SIG-M5 (cell line): ENCODE measurements around the gene KASH5.
"Not testable (repeated sequence)": the region's sequence is repeated elsewhere in the genome, so short reads cannot be mapped to it uniquely, and the experiment has no call there.

Experiments
- DNase-seq: peaks from one replicate; lab custom pipeline; 2025; lab: John Stamatoyannopoulos, UW

Gene KASH5

DNA sequence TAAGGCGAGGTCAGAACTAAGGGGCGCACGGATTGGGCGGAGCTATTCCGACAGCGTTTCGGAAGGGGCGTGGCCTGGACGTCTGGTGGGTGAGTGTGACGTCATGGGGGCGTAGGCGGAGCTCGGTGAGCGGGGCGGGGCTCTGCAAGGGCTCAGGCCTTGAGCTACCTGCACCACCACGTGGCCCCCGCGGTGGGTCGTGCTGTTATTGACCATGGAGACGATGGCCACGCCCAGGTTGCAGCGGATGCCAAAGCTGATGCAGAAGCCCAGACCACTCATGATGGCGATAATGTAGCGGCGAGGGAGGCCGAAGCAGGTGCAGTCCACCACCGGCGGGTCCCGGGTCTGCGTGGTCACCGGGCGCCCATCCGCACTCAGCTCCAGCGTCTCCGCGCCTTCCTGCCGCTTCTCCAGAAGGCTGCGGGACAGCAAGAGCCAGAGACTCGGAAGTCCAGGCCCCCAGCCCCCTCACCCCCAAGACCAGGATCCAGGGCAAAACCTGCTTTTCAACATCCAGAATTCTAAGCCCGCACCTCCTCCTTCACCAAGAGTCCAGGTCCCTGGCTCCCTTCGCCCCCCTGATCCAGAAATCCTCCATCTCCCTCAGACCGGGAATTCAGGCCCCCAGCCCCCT is 48.5 kb downstream of the KASH5 start:
- DNase-seq, result no peak

DNA sequence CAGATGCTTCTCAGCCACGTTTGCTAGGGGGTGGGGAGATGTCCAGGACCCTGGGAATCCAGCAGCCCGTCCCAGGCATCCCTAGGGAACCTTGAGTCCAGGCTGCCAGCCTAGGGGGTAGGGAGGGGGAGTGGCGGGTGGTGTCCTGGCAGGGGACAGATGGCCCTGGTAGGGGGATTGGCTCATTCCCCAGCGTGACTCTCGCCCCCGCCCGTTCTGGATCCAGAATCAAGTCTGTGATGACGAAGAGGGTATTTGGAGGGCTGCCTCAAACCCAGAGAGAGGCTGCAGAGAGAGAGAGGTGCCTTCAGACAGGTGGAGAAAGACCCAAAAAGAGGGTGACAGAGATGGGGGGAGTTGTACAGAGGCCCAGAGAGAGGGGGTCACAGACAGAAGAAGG is 49.2 kb downstream of the KASH5 start:
- DNase-seq, result no peak

DNA sequence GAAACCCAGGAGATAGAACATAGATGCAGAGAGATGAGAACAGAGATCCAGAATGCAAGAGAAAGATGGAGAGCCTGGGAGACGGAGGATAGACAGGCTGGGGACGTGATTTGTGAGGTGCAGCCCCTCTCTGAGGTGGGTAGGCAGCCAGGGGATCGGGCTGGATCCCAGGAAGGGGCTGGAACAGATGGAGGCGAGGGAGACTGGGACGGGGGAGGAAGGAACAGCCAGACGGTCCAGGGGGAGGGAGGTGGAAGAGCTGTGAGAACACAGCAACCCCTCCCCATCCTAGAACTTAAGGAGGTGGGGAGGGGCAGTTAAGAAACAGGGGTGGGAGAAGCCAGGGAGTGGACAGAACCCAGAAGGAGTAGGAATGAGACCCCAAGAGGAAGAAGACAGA is 50.2 kb downstream of the KASH5 start:
- no peak for DNase-seq

DNA sequence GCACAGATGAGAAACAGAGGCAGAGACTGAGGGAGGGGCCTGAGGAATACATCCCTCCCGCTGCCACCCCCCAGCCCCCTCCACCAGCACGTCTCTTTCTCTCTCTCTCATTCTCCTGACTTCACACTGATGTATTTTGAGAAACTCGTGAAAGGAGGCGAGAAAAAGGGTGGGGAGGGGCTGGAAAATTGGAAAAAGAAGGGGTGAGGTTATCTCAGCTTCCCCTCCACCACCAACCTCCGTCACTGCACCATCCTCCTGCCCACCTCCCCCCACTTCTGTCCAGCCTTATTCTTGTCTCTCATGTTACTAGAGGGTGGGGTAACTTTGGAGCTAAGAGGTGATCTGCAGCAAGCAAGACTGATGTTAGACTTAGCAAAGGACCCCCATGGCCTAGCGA is 51.8 kb downstream of the KASH5 start:
- DNase-seq, result no peak

DNA sequence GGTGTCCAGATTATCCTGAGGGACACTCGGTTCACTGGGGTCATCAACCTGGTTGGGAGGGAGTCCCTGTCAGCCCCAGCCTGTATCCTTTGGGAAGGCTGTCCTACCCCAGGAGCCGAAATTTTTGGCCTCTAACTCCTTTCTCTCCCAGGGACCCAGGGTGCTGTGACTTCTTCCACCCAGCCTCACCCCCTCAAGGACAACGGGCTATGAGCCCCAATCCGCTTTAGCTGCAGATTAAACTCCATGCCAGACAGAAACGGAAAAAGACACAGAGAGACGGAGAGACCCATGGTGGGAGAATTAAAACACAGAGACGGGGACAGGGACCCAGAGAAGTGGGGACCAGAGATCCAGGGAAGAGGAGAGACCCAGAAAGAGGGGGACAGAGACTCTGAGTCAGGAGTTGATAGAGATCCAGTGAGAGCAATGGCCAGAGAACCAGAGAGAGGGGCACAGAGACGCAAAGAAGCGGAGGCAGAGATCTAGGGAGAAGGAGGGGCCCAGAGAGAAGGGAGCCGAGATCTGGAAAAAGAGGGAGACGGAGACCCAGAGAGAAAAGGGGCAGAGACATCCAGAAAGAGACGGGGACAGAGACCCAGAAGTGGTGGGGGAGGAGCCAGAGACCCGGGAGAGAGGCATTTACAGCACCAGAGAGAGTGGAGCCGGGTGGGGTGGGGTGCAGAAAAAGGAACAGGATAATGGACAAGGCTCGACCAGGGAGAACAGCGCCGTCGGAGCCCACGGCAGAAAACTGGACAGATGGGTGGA is 52.6 kb downstream of the KASH5 start:
- DNase-seq, result no peak

DNA sequence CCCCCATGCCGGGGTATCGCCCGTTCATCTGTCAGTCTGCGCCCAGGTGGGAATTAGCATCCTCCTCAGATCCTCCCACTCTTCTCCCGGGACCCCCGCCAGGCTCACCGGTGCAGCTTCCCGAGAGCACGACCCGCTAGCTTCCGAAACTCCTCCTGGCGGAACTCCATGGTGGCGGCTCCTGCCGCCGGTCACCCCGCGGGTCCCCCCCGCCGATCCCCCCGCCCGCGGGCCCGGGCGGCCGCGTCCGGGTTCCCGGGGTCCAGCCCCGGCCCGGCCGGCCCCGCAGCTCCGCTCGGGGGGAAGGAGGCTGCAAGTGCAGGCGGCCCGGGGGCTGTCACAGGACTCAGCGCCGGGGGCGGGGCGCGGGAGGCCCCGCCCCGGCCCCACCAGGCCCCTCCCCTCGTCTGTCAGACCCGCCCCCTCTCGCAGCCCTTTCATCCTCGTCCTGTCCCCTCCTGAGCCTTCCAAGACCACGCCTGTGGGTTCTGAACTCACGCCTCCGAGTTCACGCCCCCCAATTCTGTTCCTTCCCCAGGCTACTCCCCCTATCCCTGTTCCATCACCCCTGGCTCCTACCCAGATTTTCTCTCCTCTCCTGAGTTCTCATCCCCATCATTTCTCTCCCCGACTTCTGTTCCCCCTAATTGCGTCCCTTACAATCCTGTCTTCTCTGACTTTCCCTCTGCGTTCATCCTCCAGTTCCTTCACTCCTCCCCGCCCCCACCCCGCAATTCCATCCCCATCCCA is 53.3 kb downstream of the KASH5 start, which contains the start of gene SLC17A7:
Gene SLC17A7, minus strand, starts transcription at position 318 of the 750 bp plus-strand sequence. Its CDS starts 148 bp downstream, at position 170.
- DNase-seq, result no peak

DNA sequence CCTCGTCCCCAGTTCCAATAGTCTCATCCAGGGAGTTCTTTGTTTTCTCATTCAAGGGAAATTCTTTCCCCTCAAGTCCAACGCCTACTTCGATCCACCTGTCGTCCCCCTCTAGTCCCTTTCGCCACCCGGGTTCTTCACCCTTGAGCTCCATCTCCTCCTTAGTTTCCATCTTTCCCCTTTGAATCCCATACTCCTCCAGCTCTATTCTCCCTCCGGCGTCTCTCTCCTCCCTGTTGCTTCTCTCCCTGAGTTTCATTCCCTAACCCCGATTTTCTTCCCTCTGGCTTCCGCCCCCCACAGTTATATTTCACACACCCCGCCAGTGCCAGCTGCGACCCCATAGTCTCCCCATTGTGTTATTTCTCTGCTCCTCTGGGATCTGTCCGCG is 53.9 kb downstream of the KASH5 start:
- no peak for DNase-seq

DNA sequence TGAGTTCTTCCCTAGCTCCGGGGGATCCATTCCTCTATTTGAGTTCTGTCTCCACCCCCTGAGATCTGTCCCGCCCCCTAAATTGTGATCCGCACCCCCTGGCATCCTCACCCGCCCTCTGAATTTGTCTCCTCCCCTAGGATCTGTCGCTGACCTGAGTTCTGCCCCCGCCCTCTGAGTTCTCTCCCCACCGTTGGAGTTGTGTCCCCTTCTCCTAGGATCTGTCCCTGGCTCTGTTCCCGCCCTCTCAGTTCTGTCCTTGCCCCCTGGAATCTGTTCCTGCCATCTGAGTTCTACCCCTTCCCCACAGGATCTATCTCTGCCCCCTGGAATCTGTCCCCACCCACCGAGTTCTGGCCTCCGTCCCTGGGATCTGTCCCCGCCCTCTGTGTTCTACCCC is 54.3 kb downstream of the KASH5 start:
- DNase-seq, result no peak

DNA sequence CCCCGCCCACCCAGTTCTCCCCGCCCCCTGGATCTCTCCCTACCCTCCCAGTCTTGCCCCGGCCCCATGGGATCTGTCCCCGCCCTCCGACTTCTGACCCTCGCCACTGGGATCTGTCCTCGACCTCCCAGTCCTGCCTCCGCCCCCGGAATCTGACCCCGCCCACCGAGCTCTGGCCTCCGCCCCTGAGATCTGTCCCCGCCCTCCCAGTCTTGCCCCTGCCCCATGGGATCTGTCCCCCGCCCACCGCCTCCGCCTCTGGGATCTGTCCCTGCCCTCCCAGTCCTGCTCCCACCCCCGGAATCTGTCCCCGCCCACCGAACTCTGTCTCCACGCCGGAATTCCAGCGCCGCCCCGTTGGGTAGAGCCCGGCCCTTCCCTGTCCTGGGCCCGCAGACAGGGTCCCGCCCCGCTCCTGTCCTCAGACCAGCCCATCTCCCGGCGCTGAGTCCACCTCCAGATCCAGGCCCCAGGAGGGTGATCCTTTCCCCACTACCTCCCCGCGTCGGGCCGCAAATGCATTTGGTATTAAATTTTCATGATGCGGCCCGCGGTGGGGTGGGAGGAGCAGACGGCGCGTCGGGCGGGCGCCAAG is 54.8 kb downstream of the KASH5 start:
- DNase-seq, result no peak

DNA sequence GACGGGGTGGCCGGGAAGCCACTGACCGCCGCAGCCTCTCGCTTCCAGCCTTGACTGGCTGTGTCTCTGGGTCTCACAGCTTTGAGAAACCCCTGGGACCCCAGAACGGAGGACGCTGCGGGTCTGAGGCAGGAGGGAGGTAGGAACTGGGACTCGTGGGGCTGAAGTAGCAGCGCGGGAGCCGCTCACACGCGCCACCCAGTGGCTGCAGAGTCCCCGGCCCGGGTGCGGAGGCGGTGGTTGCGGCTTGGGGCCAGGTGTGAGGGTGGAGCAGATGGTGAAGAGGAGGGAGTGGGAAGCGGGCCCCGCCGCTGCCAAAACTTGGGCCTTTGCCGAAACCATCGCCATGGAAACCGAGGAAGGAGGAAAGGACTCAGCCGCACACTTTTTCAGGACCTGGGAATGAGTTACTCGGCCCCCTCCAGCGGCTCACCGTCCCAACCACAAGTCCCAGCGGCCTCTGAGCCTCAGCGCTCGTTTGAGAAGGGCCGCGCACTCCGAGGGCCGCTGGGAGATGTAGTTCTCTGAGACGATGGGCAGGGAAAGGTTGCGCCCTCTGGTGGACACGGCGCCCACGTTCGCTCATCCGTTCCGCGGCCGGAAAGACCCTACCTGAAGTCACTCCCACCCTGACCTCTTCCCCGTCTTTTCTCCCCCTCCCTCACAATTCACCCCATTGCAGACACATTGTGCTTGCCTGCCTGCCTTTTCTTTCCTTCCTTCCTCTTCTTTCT is 55.5 kb downstream of the KASH5 start:
- DNase-seq, result peak; percentile 54

DNA sequence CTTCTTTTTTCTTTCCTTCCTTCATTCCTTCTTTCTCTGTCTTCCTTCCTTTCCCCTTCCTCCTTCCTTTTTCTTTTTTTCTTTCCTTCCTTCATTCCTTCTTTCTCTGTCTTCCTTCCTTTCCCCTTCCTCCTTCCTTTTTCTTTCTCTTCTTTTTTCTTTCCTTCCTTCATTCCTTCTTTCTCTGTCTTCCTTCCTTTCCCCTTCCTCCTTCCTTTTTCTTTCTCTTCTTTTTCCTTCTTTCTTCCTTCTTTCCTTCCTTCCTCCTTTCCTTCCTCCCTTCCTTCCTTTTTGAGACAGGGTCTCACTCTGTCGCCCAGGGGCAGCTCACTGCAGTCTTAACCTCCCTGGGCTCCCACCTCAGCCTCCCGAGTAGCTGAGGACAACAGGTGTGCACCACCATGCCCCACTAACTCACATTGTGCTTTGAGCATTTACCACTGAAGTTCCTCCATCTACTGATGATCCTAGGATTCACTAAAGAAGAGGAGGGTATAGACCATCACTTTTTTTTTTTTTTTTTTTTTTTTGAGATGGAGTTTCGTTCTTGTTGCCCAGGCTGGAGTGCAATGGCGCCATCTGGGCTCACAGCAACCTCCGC is 56.2 kb downstream of the KASH5 start:
- not testable (repeated sequence) for DNase-seq

DNA sequence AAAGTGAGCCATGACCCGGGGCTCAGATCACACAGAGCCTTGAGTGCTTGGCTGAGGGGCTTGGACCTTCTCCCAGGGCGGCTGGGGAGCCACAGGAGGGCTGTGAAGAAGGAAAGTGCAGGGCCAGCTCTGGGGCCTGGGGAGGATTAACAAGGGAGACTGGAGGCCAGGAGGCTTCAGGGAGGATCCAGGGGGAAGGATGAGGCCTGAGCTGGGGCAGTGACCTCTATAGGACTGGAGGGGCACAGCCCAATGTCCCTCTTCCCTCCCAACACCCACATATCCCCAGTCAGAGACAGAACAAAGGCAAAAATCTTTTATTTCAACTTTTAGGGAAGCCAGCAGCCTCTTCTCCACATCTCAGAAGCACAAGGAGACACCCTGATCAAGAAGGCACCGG is 57.9 kb downstream of the KASH5 start:
- DNase-seq, result no peak

DNA sequence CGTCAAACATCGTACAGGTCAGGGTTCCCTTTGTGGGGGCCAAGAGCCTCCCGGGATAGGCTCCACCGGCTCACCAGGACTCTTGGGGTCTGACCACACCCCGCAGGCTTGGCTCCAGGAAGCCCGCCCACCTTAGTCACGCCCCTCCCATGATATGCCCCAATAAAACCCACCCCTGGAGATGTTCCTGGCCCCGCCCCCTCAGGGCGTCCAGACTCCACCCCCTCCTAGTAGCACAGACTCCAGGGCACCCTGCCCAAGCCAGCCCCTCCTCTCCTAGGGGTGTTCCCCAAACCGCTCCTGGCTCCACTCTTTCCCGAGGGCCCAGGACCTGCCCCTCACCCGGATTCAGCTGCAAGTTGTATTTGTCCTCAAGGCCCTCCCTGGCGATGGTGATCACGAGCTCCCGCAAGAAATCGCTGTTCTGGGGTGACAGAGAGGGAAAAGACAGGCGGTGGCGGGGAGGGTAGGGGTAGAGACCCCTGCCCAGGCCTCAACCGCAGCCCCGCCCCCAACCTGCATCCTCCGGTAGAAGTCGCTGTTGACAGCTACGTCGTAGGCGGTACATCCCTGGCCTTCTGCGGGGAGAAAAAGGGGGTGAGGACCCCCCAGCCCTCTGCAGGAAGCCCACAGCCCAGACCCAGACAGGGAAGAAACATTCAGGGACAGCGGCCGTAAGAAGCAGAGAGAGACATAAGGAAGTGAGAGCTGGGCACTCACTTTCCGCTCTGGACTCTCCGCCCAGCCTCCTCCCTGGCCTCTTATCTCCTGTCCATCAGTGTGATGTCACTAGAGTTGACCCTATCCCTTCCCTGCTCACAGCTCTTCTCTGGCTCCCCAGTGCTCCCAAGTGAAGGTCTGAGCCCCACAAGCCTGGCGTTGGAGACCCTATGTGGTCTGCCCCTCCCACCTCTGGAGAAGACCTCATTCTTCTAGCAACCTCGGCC is 59.7 kb downstream of the KASH5 start:
- DNase-seq, result no peak

DNA sequence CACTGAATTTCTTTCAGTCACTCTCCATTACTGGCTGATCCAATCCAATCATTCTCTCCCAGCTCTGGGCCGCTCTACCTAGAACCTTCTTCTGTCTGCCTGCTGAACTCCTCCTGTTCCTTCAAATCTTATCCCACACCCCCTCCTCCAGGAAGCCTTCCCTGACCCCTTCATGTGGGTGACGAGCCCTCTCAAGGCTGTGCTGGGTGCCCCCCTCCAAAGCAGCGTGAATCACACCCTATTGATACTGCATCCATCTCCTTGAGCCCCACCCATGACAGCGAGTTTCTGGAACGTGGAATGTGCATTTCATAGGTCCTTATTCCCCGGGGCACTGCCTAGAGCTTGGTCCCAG is 60.4 kb downstream of the KASH5 start:
- DNase-seq, result no peak

DNA sequence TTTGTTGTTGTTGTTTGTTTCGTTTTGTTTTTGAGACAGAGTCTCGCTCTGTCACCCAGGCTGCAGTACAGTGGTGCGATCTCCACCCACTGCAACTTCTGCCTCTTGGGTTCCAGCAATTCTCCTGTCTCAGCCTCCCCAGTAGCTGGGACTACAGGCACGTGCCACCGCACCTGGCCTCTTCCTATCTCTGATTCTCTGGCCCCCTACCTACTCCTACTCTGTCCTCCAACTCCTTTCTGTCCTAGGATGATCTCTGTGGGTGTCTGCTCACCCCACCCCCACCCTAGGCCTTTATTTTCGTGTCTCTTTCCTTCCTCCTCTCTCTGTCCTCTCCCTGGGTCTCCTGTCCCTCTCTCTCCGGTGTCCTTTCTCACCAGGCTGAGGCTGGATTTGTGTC is 62.4 kb downstream of the KASH5 start:
- no peak for DNase-seq

DNA sequence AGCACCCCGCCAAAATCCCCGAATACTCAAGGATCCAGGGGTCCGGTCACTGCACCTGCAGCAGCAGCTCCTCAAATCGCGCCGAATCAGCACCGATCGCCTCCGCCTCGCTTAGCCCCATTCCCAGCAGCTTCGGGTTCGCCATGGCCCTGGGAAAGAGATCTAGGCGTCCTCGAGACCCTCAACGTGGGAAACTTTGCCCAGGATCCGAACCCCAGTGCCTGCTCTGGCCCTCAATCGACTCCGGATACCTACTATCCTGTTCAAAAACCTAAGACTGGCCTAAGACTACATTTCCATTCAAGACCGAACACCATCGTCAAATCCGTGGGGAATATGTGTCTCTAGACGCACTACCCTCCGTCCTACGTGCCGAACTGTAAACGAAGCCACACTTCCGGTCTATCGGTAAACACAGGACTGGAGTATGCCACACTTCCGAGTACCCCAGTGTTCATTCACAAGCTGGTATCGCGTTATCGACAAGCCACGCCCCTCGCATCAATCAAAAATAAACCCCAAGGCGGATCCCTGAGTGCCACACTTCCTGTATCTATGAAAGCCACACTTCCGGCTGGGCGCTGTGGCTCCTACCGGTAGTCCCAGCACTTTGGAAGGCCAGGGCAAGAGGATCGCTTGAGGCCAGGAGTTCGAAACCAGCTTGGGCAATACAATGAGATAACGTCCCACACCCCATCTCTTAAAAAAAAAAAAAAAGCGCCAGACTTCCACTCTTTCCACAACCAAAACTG is 63.6 kb downstream of the KASH5 start, which contains the start of gene PIH1D1:
Gene PIH1D1, minus strand, starts transcription at position 385 of the 752 bp plus-strand sequence. Its CDS starts 240 bp downstream, at position 145.
- DNase-seq, result peak; percentile 96

DNA sequence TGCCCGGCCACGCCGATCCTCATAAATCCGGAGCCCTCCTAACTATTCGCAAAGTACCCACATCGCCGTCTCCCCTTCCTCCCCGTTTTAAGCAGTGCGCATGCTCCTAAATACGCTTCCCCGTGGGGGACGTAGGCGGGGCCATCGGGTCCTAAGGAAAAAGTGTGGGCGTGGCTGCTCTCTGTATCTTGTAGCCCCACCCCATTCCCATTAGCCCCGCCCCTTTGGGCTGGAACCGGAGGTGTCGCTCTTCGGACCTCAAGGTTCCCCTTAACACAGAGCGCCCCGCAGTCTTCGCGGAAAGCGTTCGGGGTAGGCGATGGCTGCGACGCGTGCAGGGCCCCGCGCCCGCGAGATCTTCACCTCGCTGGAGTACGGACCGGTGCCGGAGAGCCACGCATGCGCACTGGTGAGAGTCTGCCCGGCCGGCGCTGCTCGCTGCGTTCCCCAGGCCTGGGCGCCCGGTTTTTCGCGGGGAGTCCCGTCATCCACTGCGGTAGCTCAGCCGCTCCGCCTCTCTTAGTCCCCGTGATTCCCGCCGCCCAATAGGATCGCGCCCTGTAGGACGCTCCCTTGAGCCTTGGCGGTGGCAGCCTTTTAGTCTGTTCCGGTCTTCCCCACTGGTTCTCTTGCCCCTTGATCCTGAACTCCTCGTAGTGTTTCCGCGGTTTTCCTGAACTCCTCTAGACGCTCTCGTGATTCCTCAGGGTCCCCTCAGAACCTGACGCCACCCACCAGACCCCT is 65.1 kb downstream of the KASH5 start, which contains the start of gene ALDH16A1:
Gene ALDH16A1, plus strand, starts transcription at position 213 of the 744 bp plus-strand sequence. Its CDS starts 107 bp downstream, at position 320.
- DNase-seq, result peak; percentile 51

DNA sequence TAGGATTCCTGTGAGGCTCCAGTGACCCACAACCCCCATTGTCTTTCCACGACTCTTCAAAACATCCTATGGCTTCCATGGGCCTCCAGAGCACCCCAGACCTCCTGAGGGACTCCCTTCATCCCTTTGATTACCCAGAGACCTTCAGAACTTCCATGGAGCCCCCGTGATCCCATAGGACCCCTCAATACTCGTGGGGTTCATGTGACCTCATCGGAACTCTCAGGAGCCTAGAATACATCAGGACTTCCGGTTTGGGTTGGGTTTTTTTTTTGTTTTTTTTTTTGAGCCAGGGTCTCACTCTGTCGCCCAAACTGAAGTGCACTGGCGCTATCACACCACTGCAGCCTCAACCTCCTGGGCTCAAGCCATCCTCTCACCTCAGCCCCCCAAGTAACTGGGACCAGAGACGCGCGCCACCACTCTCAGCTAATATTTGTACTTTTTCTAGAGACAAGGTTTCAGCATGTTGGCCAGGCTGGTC is 65.8 kb downstream of the KASH5 start:
- DNase-seq, result no peak
